Measurements from ENCODE around the gene TREM2.

DNA sequence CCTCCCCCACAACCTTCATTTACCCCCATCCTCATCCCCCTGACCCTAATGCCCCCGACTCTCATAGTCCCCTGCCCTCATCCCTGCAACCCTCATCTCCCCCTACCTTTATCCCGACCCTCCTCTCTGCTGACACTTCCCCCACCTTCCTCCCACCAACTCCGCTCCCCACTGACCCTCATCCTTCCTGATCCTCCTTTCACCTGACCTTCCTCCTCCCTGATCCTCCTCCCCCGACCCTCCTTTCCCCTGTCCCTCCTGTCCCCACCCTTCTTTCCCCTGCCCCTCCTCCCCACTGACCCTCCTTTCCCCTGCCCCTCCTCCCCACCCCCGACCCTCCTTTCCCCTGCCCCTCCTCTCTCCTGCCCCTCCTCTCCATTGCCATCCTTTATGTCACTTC is 31.0 kb upstream of the TREM2 start:
- TF ChIP-seq, protein P1, sequence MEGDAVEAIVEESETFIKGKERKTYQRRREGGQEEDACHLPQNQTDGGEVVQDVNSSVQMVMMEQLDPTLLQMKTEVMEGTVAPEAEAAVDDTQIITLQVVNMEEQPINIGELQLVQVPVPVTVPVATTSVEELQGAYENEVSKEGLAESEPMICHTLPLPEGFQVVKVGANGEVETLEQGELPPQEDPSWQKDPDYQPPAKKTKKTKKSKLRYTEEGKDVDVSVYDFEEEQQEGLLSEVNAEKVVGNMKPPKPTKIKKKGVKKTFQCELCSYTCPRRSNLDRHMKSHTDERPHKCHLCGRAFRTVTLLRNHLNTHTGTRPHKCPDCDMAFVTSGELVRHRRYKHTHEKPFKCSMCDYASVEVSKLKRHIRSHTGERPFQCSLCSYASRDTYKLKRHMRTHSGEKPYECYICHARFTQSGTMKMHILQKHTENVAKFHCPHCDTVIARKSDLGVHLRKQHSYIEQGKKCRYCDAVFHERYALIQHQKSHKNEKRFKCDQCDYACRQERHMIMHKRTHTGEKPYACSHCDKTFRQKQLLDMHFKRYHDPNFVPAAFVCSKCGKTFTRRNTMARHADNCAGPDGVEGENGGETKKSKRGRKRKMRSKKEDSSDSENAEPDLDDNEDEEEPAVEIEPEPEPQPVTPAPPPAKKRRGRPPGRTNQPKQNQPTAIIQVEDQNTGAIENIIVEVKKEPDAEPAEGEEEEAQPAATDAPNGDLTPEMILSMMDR (IDR thresholded peaks at IDR 0.05): no peak
- TF ChIP-seq POLR2A (IDR thresholded peaks at IDR 0.05): no peak
